ENCODE data around the gene MPL.

Gene MPL

DNA sequence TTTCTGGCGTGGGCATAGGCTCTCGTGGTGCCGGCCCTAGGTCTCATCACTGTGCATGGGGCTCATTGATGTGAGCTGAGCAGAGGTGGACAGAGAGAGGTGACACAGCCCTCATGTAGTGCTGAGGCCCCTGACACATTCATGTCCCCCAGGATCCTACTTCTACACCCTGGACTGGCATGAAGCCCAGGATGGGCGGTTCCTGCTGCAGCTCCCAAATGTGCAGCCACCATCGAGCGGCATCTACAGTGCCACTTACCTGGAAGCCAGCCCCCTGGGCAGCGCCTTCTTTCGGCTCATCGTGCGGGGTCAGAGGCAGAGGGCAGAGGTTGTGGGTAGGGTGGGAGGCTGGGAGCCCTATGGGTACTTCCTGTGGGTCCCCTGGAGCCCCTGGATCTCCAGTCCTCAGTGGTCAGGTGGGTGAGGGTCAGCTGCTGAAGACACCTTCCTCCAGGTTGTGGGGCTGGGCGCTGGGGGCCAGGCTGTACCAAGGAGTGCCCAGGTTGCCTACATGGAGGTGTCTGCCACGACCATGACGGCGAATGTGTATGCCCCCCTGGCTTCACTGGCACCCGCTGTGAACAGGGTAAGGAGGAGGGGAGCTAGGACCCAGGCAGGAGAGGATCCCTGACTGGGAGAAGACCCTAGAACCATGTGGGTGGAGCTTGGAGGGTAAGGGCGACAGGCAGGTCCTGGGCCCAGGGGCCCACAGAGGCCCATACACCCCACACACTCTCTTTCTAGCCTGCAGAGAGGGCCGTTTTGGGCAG, 30.7 kb upstream of the MPL start:
- no peak for DNase-seq (ENCODE audit: low read depth)

DNA sequence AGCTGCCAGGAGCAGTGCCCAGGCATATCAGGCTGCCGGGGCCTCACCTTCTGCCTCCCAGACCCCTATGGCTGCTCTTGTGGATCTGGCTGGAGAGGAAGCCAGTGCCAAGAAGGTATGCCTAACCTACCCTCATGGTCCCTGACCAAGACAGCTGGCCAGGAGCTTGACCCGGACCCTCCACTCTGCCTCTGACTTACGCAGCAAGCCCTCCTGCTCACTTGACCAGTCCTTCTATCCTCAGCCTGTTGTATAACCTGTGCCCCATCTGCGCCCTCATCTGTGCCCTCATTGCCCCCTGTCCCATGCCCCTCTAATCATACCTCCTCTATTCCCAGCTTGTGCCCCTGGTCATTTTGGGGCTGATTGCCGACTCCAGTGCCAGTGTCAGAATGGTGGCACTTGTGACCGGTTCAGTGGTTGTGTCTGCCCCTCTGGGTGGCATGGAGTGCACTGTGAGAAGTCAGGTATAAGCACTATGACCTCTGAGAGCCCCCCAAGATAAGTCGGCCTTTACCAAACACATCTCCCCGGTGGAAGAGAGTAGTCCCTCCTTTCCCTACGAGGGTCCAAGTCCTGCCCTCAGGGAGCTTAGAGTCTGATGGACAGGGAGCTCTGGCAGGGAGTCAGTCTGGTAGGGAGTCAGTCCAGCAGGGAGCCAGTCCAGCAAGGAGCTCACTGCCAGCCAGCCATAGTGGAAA, 30.0 kb upstream of the MPL start:
- no peak for DNase-seq (ENCODE audit: low read depth)

GRCh38 chr1:43308635-43309404, 28.8 kb upstream of the MPL start:
- DNase-seq (ENCODE audit: low read depth), result no peak

DNA sequence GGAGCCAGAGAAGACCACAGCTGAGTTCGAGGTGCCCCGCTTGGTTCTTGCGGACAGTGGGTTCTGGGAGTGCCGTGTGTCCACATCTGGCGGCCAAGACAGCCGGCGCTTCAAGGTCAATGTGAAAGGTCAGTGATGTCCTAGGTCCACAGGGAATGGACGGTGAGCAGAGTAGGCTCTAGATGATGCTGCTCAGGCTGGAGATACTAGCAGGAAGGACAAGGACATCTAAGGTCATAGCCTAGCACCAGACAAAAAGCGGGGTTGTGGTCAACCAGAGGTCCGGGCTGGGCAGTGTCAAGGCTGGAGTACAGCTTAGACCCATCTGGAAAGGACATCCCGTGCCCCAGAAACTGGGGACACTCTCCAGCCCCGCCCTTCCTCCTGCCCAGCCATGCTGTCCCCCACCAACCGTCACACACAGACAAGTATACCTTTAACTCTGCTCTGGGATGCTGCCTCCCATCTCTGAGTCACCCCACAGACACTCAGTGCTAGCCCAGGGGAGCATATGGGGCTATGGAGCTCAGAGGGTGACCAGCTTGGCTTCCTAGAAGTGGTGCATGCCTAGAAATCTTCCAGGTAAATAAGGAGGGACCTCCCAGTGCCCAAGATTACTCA, 28.1 kb upstream of the MPL start:
- DNase-seq (ENCODE audit: low read depth), result no peak

- no peak for DNase-seq (ENCODE audit: low read depth)
Observed at GRCh38 chr1:43311521-43311920, 26.1 kb upstream of the MPL start.

GRCh38 chr1:43312212-43312623, 25.4 kb upstream of the MPL start:
- no peak for DNase-seq (ENCODE audit: low read depth)

- no peak for DNase-seq (ENCODE audit: low read depth)
Observed at GRCh38 chr1:43312663-43313515, 24.7 kb upstream of the MPL start.

DNA sequence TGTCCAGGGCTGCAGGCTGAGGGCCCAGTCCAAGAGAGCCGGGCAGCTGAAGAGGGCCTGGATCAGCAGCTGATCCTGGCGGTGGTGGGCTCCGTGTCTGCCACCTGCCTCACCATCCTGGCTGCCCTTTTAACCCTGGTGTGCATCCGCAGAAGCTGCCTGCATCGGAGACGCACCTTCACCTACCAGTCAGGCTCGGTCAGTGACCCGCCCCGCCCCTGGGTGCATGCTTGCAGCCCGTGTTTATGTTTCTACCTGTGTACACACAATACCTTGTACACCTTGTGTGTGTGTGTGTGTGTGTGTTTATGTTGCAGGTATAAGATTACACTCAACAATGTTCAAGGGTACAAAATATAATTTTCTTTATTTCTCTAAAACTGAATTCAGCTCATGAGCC, 23.8 kb upstream of the MPL start:
- DNase-seq (ENCODE audit: low read depth), result no peak

DNA sequence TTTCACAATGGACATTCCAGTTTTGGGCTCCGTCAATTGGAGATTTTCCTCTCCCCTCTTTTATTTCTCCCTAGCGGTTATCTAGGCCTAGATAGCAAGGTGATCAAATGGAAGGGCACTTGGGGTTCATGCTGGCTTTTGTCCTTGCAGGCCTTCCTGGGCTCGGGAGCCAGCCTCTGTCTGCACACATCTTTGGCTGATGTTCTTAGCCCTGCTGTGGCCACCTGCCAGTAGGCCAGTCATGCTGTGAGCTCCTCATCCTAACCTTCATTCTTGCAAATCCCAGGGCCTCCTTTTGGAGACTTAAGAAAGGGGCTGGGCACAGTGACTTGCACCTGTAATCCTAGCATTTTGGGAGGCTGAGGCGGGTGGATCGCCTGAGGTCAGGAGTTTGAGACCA, 23.4 kb upstream of the MPL start:
- DNase-seq (ENCODE audit: low read depth), result no peak

- no peak for DNase-seq (ENCODE audit: low read depth)
Observed at GRCh38 chr1:43315481-43315880, 22.1 kb upstream of the MPL start.

DNA sequence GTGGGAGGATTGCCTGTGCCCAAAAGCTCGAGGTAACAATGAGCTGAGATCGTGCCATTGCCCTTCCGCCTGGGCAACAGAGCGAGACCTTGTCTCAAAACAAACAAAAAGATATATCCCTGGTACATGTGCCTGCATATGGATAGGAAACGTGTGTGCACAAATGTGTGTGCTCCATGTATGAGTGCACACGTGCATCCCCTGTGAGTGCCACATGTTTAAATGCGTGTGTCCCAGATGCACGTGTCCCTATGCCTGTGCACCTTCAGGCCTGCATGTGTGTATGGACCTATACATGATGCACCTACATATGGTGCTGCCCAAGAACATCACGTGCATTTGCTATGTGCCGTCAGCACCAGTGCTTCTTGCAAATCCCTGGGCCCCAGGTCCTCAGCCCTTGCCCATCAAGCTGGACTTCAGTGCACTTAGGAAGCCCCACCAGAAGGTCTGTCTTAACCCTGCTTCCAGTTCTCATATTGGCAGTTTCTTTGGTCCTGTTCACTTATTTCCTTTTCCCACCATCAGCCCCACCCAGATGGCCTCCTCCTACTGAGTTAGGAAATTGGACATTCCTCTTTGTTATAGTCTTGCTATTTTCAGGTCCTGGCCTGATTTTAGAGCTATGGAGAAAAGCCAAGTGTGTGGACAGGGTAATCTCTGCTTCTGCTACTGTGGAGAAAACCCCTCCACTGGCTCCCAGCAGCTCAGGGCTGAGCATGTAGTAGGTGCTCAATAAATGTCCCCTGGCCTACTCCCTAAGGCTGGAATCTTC, 21.5 kb upstream of the MPL start:
- DNase-seq (ENCODE audit: low read depth), result no peak

GRCh38 chr1:43316738-43317520, 20.7 kb upstream of the MPL start:
- DNase-seq (ENCODE audit: low read depth), result no peak

- DNase-seq (ENCODE audit: low read depth), result no peak
Observed at GRCh38 chr1:43317817-43318471, 19.7 kb upstream of the MPL start.

- DNase-seq (ENCODE audit: low read depth), result no peak
Observed at GRCh38 chr1:43318831-43319230, 18.8 kb upstream of the MPL start.

DNA sequence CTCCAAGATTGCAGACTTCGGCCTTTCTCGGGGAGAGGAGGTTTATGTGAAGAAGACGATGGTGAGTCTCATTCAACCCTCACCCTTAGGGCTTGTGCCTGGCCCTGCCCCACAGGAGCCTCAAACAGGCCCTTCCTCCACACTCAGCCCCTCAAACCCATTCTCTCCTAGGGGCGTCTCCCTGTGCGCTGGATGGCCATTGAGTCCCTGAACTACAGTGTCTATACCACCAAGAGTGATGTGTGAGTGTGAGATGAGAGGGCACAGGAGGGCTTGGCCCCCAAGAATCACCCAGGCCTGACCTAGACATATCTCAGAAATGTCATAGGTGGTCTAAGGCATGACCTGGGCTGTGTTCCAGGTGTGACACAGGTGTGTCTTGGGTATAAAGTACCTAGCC, 18.3 kb upstream of the MPL start:
- no peak for DNase-seq (ENCODE audit: low read depth)

- DNase-seq (ENCODE audit: low read depth), result no peak
Observed at GRCh38 chr1:43319766-43320165, 17.9 kb upstream of the MPL start.

DNA sequence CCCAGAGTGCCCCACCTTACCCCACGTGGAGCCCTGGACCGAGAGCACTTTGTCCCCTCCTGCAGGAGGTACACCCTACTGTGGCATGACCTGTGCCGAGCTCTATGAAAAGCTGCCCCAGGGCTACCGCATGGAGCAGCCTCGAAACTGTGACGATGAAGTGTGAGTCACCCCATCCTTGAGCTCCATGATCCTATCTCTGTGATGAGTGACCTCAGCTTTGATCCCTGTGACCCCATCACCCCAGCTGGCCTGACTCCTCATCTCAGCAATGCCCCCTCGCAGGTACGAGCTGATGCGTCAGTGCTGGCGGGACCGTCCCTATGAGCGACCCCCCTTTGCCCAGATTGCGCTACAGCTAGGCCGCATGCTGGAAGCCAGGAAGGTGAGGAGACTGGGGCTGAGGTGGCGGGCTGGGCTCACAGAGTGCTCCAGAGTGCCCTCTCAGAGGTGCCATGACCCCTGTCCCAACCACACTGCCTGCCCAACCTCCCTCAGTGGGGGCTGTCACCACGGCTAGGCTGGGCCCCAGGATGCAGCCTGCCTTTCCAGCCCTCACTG, 16.2 kb upstream of the MPL start:
- no peak for DNase-seq (ENCODE audit: low read depth)

- no peak for DNase-seq (ENCODE audit: low read depth)
Observed at GRCh38 chr1:43322506-43322905, 15.1 kb upstream of the MPL start.

DNA sequence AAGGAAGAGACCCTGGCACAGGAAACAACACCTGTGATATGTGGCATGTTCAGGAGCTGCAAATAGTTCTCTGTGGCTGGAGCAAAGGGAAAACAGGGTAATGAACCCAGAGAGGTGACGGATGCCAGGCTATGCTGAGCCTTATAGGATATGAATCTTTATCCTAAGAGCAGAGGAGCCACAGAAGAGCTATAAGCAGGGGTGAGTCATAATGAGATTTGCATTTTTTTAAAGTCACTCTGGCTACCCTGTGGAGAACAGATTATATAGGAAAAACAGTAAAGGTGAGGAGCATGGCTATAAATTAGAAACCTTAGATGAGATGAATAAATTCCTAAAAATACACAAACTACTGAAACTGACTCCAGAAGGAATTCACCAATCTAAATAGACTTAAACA, 12.8 kb upstream of the MPL start:
- no peak for DNase-seq (ENCODE audit: low read depth)

All from stimulated activated CD8-positive, alpha-beta memory T cell treated with anti-CD3 and anti-CD28 coated beads, Interleukin-12 subunit alpha, Interleukin-12 subunit beta, amount 100 ng/mL, for 1 hour (primary cell).